ENCODE data around the gene NMBR. TPM values are rescaled to one million over a fixed set of nuclear protein-coding genes. Genes with fewer than 3 reads are reported as not detected.
"Not testable (repeated sequence)": the region's sequence is repeated elsewhere in the genome, so short reads cannot be mapped to it uniquely, and the experiment has no call there.

The NMBR gene
- total RNA-seq, 4 donors from 2014 or later, result 0.72 TPM; not detected in 3

DNA sequence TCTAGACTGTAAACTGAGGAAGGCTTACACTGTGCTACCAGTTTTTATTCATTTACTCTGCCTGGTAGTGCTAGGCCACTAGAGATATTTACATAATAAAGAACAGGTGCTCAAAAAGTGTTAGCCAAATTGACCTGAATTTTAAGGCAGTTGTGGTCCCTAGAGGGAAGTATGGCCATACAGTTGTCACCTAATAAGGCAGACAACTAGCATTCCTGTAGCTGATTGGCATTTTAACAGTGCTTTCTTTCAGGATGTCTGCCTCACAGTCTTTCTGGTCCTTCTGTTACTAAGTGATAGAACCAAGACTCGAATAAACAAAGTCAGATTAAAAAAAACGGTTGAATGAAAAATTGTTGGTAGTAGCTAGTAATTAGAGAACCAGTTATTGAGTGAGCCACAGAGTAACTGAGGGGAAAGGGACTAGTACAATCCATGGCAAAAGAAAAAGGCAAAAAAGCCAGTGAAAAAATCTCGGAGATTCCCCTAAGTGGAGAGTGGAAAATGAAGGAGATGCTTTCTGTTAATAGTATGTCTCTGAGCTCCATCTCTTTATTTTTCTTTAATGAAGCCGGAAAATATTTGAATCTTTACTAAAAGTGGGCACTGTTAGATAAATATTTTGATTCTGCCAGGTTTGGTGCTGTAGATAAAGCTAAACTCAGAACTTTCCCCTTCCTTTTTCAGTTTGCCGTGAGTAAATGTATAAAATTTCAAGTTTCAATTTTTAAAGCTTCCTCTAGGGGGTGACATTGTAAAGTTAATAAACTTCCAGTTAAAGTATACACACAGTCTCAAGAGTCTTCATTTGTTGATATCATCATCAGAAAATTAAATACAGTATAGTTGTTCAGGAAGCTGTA, 9.2 kb upstream of the NMBR start:
- TF ChIP-seq POLR2A (IDR thresholded peaks at IDR 0.05) (no peak), POLR2AphosphoS5 (IDR thresholded peaks at IDR 0.05) (no peak), EP300 (IDR thresholded peaks at IDR 0.05) (no peak)
- TF ChIP-seq, protein P1, sequence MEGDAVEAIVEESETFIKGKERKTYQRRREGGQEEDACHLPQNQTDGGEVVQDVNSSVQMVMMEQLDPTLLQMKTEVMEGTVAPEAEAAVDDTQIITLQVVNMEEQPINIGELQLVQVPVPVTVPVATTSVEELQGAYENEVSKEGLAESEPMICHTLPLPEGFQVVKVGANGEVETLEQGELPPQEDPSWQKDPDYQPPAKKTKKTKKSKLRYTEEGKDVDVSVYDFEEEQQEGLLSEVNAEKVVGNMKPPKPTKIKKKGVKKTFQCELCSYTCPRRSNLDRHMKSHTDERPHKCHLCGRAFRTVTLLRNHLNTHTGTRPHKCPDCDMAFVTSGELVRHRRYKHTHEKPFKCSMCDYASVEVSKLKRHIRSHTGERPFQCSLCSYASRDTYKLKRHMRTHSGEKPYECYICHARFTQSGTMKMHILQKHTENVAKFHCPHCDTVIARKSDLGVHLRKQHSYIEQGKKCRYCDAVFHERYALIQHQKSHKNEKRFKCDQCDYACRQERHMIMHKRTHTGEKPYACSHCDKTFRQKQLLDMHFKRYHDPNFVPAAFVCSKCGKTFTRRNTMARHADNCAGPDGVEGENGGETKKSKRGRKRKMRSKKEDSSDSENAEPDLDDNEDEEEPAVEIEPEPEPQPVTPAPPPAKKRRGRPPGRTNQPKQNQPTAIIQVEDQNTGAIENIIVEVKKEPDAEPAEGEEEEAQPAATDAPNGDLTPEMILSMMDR (IDR thresholded peaks at IDR 0.05), result peak; percentile 13 to 23
- H3K4me1 ChIP-seq, result peaks cover 9% of the 10 kb centered on the region
- H3K9me3 ChIP-seq, result no peaks in the 10 kb centered on the region
- peak overlapping the region; percentile 2 for H3K4me3 ChIP-seq
- H3K27ac ChIP-seq, result no peak overlapping the region
- H3K36me3 ChIP-seq, result no peaks in the 10 kb centered on the region
- DNase-seq (ENCODE audit: low spot score in 2 of 2), result no peak
- WGBS, result 46% methylated on average over 5 of the region's 5 CpGs
- no peaks in the 10 kb centered on the region for H3K27me3 ChIP-seq

DNA sequence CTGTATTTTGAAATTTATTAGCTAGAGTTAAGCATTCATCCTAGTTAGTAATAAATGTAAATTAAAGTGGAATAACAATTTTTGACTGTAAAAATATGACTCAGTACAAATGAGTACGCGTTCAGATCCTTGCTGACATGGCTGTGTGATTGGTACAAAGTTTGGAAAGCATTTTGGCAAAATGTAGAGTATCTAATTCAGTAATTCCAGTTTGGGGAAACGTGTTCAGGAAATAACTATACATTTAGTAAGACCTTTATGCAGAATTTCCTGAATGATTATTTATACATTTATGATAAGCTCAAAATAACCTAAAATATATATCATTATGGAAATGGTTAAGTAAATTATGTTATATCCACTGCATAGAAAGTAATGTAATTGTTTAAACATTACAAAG, 8.2 kb upstream of the NMBR start:
- WGBS, result 85% methylated on average over 3 of the region's 3 CpGs
- Histone ChIP-seq H3K27me3 (no peaks in the 10 kb centered on the region), H3K4me1 (peaks cover 7% of the 10 kb centered on the region), H3K9me3 (no peaks in the 10 kb centered on the region), H3K27ac (no peak overlapping the region), H3K36me3 (no peaks in the 10 kb centered on the region), H3K4me3 (no peak overlapping the region)
- TF ChIP-seq POLR2A (IDR thresholded peaks at IDR 0.05), result no peak
- TF ChIP-seq, protein P1 (IDR thresholded peaks at IDR 0.05), result no peak
- TF ChIP-seq EP300 (IDR thresholded peaks at IDR 0.05), result no peak
- TF ChIP-seq POLR2AphosphoS5 (IDR thresholded peaks at IDR 0.05), result no peak
- no peak for DNase-seq (ENCODE audit: low spot score in 2 of 2)

- no peaks in the 10 kb centered on the region for H3K36me3 ChIP-seq
- H3K4me1 ChIP-seq, result peaks cover 11% of the 10 kb centered on the region
- H3K27me3 ChIP-seq, result no peaks in the 10 kb centered on the region
- H3K27ac ChIP-seq, result no peak overlapping the region
- DNase-seq (ENCODE audit: low spot score in 2 of 2), result no peak
- no peaks in the 10 kb centered on the region for H3K9me3 ChIP-seq
- 82% methylated on average over 1 of the region's 1 CpG for WGBS
- TF ChIP-seq POLR2AphosphoS5 (IDR thresholded peaks at IDR 0.05) (no peak), POLR2A (IDR thresholded peaks at IDR 0.05) (no peak), EP300 (IDR thresholded peaks at IDR 0.05) (no peak)
- TF ChIP-seq, protein P1 (IDR thresholded peaks at IDR 0.05), result no peak
- H3K4me3 ChIP-seq, result no peak overlapping the region
Measured at GRCh38 chr6:142154336-142154735, 7.4 kb upstream of the NMBR start.

DNA sequence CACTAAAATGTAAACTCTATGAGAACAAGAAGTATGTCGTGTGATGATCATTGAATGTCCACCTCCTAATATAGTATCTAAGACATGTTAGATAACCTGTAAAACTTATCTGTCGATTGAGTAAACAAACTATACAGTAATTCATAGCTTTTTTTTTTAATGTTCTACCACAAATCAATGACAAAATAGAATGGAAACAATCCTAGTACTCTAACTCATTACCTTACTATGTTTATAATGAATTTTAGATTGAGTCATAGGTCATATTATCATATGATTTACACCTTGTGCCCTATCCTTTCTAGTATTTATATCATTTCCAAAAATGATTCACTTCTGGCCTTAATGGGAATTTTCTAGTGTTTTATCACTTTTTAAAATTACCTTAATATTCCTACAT, 6.3 kb upstream of the NMBR start:
- no peaks in the 10 kb centered on the region for H3K36me3 ChIP-seq
- H3K4me1 ChIP-seq, result peaks cover 23% of the 10 kb centered on the region
- no peak overlapping the region for H3K4me3 ChIP-seq
- H3K9me3 ChIP-seq, result no peaks in the 10 kb centered on the region
- no peaks in the 10 kb centered on the region for H3K27me3 ChIP-seq
- no peak overlapping the region for H3K27ac ChIP-seq
- no peak for DNase-seq (ENCODE audit: low spot score in 2 of 2)
- 87% methylated on average over 2 of the region's 2 CpGs for WGBS
- TF ChIP-seq POLR2A (IDR thresholded peaks at IDR 0.05) (no peak), EP300 (IDR thresholded peaks at IDR 0.05) (no peak), POLR2AphosphoS5 (IDR thresholded peaks at IDR 0.05) (no peak)
- TF ChIP-seq, protein P1 (IDR thresholded peaks at IDR 0.05), result no peak

DNA sequence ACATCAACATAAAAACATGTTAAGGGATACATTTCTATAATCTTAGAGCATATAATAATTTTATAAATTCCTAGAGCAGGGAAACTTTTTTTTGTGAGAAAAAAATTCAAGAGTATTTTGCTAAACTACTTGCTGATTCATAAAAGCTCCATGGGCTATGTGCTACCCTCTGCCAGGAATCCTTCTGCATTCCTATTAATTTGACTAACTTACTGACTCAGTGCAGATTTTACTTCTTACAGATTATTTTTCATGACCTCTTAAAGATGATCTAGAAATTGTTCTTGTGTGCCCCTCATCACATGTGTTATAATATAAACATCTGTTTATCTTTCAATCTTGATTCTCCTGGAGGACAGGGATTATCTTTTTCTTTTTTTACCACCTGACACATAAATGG, 5.8 kb upstream of the NMBR start:
- Histone ChIP-seq H3K36me3 (no peaks in the 10 kb centered on the region), H3K27ac (no peak overlapping the region), H3K9me3 (no peaks in the 10 kb centered on the region), H3K4me3 (no peak overlapping the region), H3K27me3 (no peaks in the 10 kb centered on the region), H3K4me1 (peaks cover 27% of the 10 kb centered on the region)
- TF ChIP-seq, protein P1 (IDR thresholded peaks at IDR 0.05), result no peak
- no peak for TF ChIP-seq POLR2A (IDR thresholded peaks at IDR 0.05)
- TF ChIP-seq EP300 (IDR thresholded peaks at IDR 0.05), result no peak
- no peak for TF ChIP-seq POLR2AphosphoS5 (IDR thresholded peaks at IDR 0.05)
- no peak for DNase-seq (ENCODE audit: low spot score in 2 of 2)

GRCh38 chr6:142141531-142141930, 5.4 kb downstream of the NMBR start:
- DNase-seq (ENCODE audit: low spot score in 2 of 2); H3K9me3 ChIP-seq; H3K36me3 ChIP-seq; H3K4me1 ChIP-seq; H3K27ac ChIP-seq; H3K4me3 ChIP-seq; H3K27me3 ChIP-seq: not testable (repeated sequence)
- WGBS, result 94% methylated on average over 13 of the region's 13 CpGs

Data from suprapubic skin (tissue), 4 donors.